Stimulated activated CD8-positive, alpha-beta memory T cell treated with anti-CD3 and anti-CD28 coated beads, Interleukin-12 subunit alpha, Interleukin-12 subunit beta, amount 100 ng/mL, for 1 hour (primary cell): ENCODE data around the gene TBCA.

Experiments
- DNase-seq: peaks from one replicate; pipeline ENCODE4 v3.0.0-alpha.2; 2020; ENCODE audit warnings: low read depth

Gene TBCA

GRCh38 chr5:77642738-77643653, 133.1 kb downstream of the TBCA start:
- DNase-seq: no peak

- DNase-seq: no peak
Observed at GRCh38 chr5:77641963-77642737, 134.0 kb downstream of the TBCA start.

GRCh38 chr5:77641397-77641943, 134.7 kb downstream of the TBCA start:
- no peak for DNase-seq
